Endothelial cell of hepatic sinusoid (primary cell): ENCODE results near the gene LSG1.

Experiments used
- in situ Hi-C: cut with HindIII; loops from 2 replicates; pipeline ENCODE4 v1.10.0; 2017; ENCODE audit warnings: low sequenced_read_pairs

LSG1 gene

GRCh38 chr3:194592798-194593752 is 78.9 kb downstream of the LSG1 start:
- in situ Hi-C loops: no loop called here
